Activated naive CD8-positive, alpha-beta T cell (primary cell): ENCODE data around the gene RPL36.

Source experiments
- H3K27ac Mint-ChIP-seq: one replicate; pipeline ENCODE4 v1.8.0; 2021; ENCODE audit warnings: mixed read lengths
- H3K27me3 Mint-ChIP-seq: one replicate; pipeline ENCODE4 v1.8.0; 2021; ENCODE audit warnings: mixed read lengths
- H3K36me3 Mint-ChIP-seq: one replicate; pipeline ENCODE4 v1.8.0; 2021; ENCODE audit warnings: mixed read lengths
- H3K4me1 Mint-ChIP-seq: one replicate; pipeline ENCODE4 v1.8.0; 2021; ENCODE audit warnings: low read depth, mixed read lengths
- H3K4me3 Mint-ChIP-seq: one replicate; pipeline ENCODE4 v1.8.0; 2021; ENCODE audit warnings: mild to moderate bottlenecking, mixed read lengths
- H3K9me3 Mint-ChIP-seq: one replicate; pipeline ENCODE4 v1.8.0; 2021; ENCODE audit warnings: low read depth, mixed read lengths

Gene RPL36

DNA sequence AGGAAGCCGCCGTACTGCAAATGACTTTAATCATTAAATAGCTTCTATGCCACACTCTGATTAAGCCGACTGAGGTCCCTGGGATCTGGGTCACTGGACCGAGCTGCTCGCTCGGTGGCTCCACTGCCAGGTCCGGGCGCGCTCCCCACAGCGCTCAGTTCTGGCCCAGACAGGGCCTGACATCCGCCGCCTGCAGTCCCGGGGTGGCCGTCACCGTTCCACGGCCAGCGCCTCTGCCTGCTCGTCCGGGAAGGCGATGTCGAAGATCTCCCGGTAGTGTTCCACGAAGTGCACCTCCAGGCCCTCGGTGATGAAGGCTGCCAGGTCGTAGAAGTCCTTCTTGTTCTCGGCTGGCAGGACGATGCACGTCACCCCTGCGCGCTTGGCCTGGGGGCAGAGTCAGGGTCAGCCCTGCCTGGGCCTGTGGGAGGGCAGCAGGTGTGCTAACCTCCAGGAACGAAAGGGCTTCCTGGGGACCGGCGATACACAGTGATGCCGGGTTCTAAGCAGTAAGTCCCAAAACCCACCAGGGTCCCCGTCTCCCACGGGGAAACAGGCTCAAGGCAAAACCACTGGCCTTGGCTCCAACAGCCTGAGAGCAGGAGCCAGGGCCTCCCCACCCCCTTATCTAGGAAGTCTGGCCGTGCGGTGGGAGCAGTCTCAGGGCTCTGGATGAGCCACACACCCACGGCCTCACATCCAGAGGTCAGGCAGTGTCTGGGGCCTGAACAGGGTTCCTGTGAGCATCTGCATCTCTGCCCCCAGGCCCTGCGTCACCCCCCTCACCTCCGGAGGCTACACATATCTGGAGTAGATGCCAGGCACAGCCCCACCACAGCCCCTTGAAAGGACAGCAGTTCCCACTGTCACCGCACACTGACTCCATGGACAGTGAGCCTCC lies 2.0 kb downstream of the RPL36 start:
- H3K27ac Mint-ChIP-seq, result peak overlapping the region; percentile 88
- no peaks in the 10 kb centered on the region for H3K9me3 Mint-ChIP-seq
- H3K27me3 Mint-ChIP-seq, result no peaks in the 10 kb centered on the region
- peak overlapping the region; percentile 97 for H3K4me3 Mint-ChIP-seq
- H3K36me3 Mint-ChIP-seq, result peaks cover 6% of the 10 kb centered on the region
- H3K4me1 Mint-ChIP-seq, result peaks cover 16% of the 10 kb centered on the region

DNA sequence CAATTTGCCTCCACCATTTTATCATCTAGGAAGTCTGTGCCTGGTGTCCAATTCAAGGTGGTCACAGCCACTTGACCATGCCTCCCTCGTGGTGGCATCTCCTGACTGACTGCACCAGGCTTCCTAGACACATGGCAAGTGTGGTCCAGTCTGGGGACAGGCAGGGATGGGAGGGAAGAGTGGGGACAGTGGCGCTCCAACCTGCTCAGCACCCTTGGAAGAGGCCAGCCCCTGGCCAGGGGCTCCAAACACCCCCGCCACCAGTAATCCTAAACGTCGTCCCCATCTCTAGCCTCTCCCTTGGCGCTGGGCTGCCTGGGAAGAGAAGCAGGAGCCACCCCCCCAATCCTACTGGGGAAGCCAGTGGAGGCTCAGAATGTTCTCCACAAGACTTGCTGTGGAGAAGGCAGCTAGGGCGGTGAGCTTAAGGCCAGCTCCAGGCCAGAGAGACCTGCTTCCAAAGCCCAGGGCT lies 2.7 kb downstream of the RPL36 start:
- Mint-ChIP-seq H3K4me1 (peaks cover 16% of the 10 kb centered on the region), H3K27ac (peak overlapping the region; percentile 88), H3K27me3 (no peaks in the 10 kb centered on the region), H3K9me3 (no peaks in the 10 kb centered on the region), H3K4me3 (peak overlapping the region; percentile 97), H3K36me3 (peaks cover 6% of the 10 kb centered on the region)

DNA sequence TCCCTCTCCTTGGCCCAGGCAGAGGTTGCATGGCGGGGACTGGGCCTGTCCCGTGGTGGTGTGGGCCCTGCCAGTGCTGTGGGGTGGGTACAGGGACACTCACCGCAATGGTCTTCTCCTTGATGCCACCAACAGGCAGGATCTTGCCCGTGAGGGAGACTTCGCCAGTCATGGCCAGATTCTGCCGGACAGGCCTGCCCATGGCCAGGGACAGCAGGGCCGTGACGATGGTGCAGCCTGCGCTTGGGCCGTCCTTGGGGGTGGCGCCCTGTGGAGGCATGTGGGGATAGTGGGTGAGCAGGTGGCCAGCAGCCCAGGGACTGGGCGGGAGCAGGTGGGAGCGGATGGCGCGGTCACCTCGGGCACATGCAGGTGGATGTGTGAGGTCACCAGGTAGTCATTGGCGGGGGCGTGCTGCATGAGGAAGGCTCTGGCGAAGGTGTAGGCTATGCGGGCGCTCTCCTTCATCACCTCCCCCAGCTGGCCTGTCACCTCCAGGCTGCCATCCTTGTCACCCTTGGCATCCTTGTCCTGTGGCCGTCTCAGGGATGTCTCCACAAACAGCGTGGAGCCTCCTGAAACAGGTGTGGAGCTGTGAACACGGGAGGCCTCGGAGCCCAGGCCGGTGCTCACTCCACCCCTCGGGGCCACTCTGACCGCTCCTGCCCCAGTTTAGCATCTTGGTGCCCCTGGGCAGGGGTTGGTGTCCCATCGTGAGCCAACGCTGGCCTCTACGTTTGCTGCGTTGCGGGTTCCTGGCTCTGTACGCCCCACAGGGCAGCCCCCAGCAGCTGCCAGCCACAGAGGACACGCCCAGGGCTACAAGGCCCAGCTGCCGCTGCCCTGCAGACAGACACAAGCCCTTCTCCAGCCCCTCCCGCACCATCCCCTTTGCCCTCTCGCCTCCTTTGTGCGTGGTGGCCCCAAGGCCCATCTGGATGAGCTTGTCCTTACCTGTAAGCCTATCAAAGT lies 3.4 kb downstream of the RPL36 start:
- H3K9me3 Mint-ChIP-seq, result no peaks in the 10 kb centered on the region
- peaks cover 12% of the 10 kb centered on the region for H3K4me1 Mint-ChIP-seq
- H3K36me3 Mint-ChIP-seq, result peaks cover 6% of the 10 kb centered on the region
- H3K27me3 Mint-ChIP-seq, result no peaks in the 10 kb centered on the region
- H3K4me3 Mint-ChIP-seq, result peak overlapping the region; percentile 97
- H3K27ac Mint-ChIP-seq, result peak overlapping the region; percentile 88

DNA sequence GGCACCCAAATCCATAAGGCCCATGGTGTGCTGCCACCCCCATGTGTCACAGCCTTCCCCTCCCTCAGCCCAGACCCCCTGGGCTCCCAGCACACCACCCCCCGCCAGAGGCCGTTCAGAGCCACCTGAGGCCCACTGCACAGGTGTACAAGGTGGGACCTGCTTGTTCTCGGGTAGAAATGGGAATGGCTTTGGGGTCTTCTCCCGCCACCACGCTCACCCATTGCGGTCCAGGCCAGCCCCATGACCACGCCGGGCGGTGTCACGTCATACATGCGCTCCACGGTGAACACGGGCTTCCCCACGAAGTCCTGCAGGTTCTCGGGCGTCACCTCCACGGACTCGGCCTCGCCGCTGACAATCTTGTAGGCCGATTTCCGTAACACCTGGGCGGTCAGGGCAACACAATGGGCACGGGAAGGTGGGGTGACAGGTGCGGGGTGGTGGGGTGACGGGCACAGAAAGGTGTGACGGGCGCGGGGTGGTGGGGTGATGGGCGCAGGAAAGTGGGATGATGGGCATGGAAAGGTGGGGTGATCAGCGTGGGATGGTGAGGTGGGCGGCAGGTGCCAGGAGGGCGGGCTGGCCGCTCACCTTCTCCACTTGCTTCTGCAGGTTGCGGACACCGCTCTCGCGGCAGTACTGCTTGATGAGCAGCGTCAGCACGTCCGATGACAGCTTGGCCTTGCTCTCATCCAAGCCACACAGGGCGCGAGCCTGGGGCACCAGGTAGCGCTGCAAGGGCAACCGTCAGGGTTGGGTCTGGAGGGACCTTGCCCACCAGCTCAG lies 4.3 kb downstream of the RPL36 start:
- H3K36me3 Mint-ChIP-seq, result peaks cover 6% of the 10 kb centered on the region
- H3K4me1 Mint-ChIP-seq, result peaks cover 11% of the 10 kb centered on the region
- H3K9me3 Mint-ChIP-seq, result no peaks in the 10 kb centered on the region
- H3K27ac Mint-ChIP-seq, result no peak overlapping the region
- H3K27me3 Mint-ChIP-seq, result no peaks in the 10 kb centered on the region
- no peak overlapping the region for H3K4me3 Mint-ChIP-seq

DNA sequence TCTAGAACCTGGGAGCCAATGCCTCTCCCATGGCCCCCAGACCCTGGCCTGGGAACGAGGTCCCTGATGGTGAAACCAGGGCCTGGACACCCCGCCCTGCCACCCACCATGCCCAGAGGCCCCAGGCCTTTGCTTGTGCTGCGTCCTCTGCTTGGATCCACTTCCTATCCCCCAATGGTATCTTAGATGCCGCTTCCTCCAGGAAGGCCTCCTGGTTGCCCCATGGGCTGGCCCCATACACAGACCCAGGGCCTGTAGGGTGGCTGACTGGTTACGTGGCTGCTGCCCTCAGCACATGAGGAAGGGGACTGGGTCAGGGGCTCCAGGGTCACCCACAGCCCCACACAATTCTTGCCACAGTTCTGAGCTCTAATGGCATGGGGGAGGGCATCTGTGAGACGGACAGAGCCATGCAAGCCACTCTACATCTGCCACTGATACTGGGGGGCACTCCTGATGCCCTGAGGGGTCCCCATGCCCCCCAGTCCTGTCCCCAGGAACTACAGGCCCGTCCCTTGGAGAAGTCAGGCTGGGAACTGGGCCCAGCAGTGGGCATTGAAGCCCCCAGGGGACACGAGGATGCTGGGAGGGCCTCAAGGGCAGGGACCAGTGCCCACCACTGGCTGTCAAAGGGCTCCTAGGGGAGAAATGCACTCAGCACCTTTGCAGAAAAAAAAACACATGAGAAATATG lies 5.0 kb downstream of the RPL36 start:
- Mint-ChIP-seq H3K4me1 (peaks cover 6% of the 10 kb centered on the region), H3K4me3 (no peak overlapping the region), H3K36me3 (peaks cover 6% of the 10 kb centered on the region), H3K27me3 (no peaks in the 10 kb centered on the region), H3K9me3 (no peaks in the 10 kb centered on the region), H3K27ac (peak overlapping the region; percentile 28)

DNA sequence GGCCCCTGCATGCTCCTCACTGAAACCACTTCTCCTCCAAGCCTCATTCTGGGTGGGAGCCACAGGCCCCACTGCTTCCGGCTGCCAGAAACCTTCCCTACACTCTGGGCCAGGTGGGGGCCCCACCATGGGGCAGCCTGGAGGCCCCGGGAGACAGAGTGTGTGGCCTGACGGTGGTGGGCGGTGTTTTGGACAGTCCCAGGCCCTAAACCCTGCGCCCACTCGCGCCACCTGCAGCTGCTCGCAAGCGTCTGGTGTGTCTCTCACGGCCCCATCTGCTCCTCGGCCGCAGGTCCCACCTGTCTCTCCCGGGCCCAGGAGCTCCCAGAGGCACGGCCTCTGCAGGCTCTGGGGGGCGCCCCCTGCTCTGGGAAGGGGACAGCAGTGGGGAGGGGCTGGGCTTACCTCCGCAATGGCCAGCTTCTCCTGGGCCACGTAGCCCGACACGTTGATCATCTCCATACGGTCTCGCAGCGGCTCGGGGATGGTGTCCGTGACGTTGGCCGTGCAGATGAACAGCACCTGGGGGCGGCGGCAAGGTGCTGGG lies 5.6 kb downstream of the RPL36 start:
- Mint-ChIP-seq H3K4me3 (no peak overlapping the region), H3K36me3 (peaks cover 4% of the 10 kb centered on the region), H3K9me3 (no peaks in the 10 kb centered on the region), H3K27ac (no peak overlapping the region), H3K4me1 (peaks cover 6% of the 10 kb centered on the region), H3K27me3 (no peaks in the 10 kb centered on the region)

DNA sequence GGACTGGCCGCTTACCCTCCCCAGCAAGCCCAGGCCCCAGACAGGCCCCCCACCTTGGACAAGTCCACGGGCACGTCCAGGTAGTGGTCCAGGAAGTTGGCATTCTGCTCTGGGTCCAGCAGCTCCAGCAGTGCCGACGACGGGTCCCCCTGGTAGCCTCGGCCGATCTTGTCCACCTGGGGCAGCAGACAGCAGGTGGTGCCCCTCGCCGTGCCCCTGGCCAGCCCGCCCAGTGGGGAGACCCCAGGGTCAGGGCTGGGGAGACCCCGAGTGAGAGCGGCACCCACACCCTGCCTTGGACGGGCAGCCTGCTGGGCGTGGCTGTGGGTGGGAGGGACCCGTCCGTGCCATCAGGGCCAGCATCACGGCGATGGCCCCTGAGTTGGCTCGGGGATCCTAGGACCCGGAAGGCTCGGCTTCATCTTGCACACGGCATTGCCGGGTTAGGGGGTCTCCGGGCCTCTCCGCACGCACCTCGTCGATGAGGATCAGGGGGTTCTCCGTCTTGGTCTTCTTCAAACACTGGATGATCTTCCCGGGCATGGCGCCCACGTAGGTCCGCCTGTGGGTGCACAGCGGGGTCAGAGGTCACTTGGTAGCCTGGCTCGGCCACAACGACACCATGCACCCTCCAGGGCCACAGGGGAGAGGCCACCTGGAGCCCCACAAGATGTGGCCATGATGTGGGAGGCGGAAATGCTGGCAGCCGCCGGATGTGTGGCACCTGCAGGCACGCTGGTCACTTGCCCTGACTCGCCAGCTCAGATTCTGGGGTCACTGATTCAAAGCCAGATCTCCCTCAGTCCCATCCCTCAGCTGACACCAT lies 6.3 kb downstream of the RPL36 start:
- Mint-ChIP-seq H3K36me3 (peaks cover 6% of the 10 kb centered on the region), H3K27ac (no peak overlapping the region), H3K4me1 (peaks cover 6% of the 10 kb centered on the region), H3K27me3 (no peaks in the 10 kb centered on the region), H3K4me3 (peak overlapping the region; percentile 5), H3K9me3 (no peaks in the 10 kb centered on the region)

DNA sequence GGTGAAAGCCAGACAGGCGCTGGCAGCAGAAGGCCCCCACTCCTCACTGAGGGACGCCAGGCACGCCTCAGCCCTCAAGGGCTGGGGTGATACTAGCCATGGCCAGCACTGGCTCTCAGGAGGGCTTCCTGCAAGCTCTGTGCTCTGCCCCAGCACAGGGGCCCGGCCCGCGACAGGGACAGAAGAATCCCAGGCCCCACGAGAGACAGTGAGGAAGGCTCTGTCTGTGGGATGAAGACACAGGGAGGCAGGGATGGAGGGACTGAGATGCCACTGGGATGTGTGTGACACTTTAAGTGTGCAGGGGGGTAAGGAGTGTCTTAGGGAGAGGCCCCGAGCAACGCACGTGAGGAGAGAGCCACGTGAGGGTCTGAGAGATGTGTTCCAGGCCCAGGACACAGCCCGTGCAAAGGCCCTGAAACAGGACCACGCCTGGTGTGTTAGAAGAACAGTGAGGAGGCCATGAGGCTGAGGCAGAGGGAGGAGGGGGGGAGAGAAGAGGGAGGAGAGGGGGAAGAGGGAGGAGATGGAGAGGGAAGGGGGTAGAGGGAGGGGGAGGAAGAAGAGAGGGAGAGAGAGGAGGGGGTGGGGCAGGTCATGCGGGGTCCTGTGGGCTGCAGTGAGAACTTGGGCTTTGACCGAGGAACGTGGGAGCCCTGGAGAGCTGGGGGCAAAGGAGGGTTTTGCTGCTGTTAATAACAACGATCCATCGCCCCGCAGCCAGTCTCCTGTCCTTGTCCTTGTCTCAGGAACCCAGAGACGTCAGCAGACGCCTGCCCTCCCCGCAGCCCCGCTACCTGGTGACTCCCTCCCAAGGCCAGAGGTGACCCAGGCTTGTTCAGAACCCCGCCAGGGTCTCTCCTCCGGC lies 7.2 kb downstream of the RPL36 start:
- Mint-ChIP-seq H3K4me3 (no peak overlapping the region), H3K4me1 (peaks cover 4% of the 10 kb centered on the region), H3K9me3 (no peaks in the 10 kb centered on the region), H3K36me3 (peaks cover 6% of the 10 kb centered on the region), H3K27me3 (no peaks in the 10 kb centered on the region), H3K27ac (no peak overlapping the region)

DNA sequence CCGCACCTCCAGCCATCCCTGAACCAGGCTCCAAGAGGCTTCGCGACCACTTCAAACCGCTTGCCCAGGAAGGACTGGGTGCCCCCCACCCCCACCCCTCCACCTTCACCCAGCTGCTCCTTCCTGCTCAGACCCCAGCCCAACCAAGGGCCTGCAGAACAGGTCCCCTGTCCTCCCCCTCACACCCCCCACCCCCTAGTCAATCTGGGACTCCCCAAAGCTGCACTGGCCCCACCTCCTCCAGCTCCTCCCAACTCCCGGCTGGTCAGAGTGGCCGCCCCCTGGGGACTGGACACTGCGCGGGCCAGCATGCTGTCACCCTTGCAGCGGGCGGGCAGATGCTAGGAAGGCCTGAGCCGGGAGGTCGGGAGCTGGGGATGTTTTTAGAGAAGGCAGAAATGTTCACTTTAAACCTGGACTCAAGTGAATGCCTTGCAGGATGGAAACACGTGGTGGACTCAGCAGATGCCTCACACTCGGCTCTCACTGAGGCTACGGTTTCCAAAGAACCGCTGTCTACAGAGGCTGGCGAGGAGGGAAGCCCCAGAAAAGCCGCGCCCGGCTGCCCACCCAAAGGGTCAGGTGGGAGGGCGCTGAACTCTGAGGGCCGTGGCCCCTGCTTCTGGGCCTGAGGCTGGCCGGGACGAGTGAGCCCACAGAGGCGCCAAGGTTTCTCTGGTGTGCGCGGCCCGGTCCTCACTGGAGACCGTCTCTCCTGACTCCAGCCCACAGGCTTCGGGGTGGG lies 8.0 kb downstream of the RPL36 start:
- Mint-ChIP-seq H3K9me3 (no peaks in the 10 kb centered on the region), H3K36me3 (peaks cover 3% of the 10 kb centered on the region), H3K27ac (no peak overlapping the region), H3K4me3 (no peak overlapping the region), H3K4me1 (no peaks in the 10 kb centered on the region), H3K27me3 (no peaks in the 10 kb centered on the region)

DNA sequence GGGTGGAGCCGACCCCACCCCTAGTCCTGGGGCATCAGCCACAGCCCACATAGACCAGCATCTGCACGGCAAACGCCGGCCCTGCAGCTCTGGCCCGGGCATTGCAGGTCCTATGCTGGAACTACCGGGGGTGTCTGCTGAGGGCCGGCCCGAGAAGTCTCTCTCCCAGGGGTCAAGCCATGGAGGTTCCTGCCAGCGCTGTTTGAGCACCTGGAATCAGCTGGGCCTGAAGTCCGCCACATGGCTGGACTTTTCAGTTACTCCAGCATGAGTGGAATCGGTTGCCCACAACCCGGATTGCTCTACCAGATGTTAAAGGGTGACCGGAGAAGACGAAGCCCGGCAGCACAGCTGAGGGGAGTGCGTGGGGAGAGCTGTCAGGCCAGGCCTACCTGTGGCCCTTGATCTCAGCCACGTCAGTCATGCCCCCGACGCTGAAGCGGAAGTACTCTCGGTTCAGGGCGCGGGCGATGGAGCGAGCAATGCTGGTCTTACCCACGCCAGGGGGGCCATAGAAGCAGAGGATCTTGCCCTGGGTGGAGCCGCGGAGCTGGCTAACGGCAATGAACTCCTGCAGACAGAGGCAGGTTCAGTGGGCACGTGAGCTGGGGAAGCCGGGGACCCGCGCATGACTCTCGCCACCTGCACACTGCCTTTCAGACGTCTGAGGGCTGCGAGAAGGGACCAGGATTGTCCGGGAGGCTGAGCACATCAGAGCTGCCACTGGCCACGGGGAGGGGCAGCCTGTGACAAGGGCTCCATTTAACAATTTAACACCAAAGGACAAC lies 8.7 kb downstream of the RPL36 start:
- Mint-ChIP-seq H3K27me3 (no peaks in the 10 kb centered on the region), H3K27ac (no peak overlapping the region), H3K4me3 (no peak overlapping the region), H3K4me1 (no peaks in the 10 kb centered on the region), H3K36me3 (peaks cover 3% of the 10 kb centered on the region), H3K9me3 (no peaks in the 10 kb centered on the region)

DNA sequence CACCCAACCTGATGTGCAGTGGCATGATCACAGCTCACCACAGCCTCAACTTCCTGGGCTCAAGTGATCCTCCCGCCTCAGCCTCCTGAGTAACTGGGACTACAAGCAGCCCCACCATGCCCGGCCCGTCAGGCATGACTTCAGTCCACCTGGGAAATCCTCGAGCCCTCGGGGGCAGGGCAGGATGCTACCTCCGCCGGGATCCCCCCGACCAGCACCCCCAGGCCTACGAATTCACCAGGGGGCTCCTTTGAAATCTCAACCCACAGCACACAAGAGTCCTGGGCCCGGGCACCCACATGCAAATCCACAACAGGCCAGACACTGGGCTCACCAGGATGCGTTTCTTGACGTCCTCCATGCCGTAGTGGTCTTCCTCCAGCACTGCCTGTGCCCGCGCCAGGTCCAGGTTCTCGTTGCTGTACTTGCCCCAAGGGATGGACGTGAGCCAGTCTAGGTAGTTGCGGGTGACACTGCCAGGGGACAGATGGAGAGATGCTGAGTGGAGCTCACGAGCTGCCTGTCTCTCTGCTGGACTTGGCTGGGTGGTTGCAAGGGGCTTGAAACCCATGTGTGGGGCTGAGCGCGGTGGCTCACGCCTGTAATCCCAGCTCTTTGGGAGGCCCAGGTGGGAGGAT lies 10.5 kb downstream of the RPL36 start:
- H3K36me3 Mint-ChIP-seq, result peaks cover 3% of the 10 kb centered on the region
- H3K27me3 Mint-ChIP-seq, result no peaks in the 10 kb centered on the region
- no peaks in the 10 kb centered on the region for H3K4me1 Mint-ChIP-seq
- H3K9me3 Mint-ChIP-seq, result no peaks in the 10 kb centered on the region
- no peak overlapping the region for H3K27ac Mint-ChIP-seq
- no peak overlapping the region for H3K4me3 Mint-ChIP-seq
